ENCODE results near the gene MTHFS.
A peak's percentile ranks its signal among the peaks of the same experiment; 100 is the strongest.
"Not testable (repeated sequence)": the region's sequence is repeated elsewhere in the genome, so short reads cannot be mapped to it uniquely, and the experiment has no call there.

Gene MTHFS

GRCh38 chr15:79896634-79897379 lies at the start of gene MTHFS:
Gene MTHFS, minus strand, starts transcription at chr15:79897014. Its CDS starts 26 bp downstream, at chr15:79896988.
- peak; percentile 74 for DNase-seq

GRCh38 chr15:79944622-79945021 lies 47.8 kb upstream of the MTHFS start:
- DNase-seq, result no peak

GRCh38 chr15:79943820-79944219 lies 47.0 kb upstream of the MTHFS start:
- no peak for DNase-seq

- DNase-seq, result no peak
Measured at GRCh38 chr15:79942741-79943481, 46.1 kb upstream of the MTHFS start.

GRCh38 chr15:79939399-79939798 lies 42.6 kb upstream of the MTHFS start:
- no peak for DNase-seq

GRCh38 chr15:79938143-79938542 lies 41.3 kb upstream of the MTHFS start:
- DNase-seq, result no peak

GRCh38 chr15:79935556-79936201 lies 38.9 kb upstream of the MTHFS start:
- not testable (repeated sequence) for DNase-seq

GRCh38 chr15:79933231-79933630 lies 36.4 kb upstream of the MTHFS start:
- DNase-seq, result no peak

GRCh38 chr15:79932447-79932846 lies 35.6 kb upstream of the MTHFS start:
- no peak for DNase-seq

- no peak for DNase-seq
Measured at GRCh38 chr15:79930516-79930915, 33.7 kb upstream of the MTHFS start.

GRCh38 chr15:79929412-79929811 lies 32.6 kb upstream of the MTHFS start:
- DNase-seq, result no peak

GRCh38 chr15:79926116-79926515 lies 29.3 kb upstream of the MTHFS start:
- DNase-seq, result not testable (repeated sequence)

- DNase-seq, result no peak
Measured at GRCh38 chr15:79924379-79924778, 27.6 kb upstream of the MTHFS start.

- peak; percentile 91 for DNase-seq
Measured at GRCh38 chr15:79923515-79924169, 26.8 kb upstream of the MTHFS start.

GRCh38 chr15:79923079-79923514 lies 26.3 kb upstream of the MTHFS start:
- DNase-seq, result peak; percentile 45

GRCh38 chr15:79922512-79923078 lies 25.8 kb upstream of the MTHFS start:
- DNase-seq, result no peak

GRCh38 chr15:79919749-79920511 lies 23.1 kb upstream of the MTHFS start:
- no peak for DNase-seq

GRCh38 chr15:79919090-79919748 lies 22.4 kb upstream of the MTHFS start:
- DNase-seq, result no peak

- no peak for DNase-seq
Measured at GRCh38 chr15:79918278-79918677, 21.5 kb upstream of the MTHFS start.

- DNase-seq, result no peak
Measured at GRCh38 chr15:79916502-79917132, 19.8 kb upstream of the MTHFS start.
